ENCODE results near the gene F5. TPM values are rescaled to one million over a fixed set of nuclear protein-coding genes. Genes with fewer than 3 reads are reported as not detected.

The F5 gene
- total and polyA plus RNA-seq, 2 of the 13 experiments (the other 11 are each of a cell fraction or from before 2014, with no cell fraction given): 38.3 to 64.0 TPM

GRCh38 chr1:169563019-169563615 is 23.2 kb downstream of the F5 start:
- Histone ChIP-seq H3K9ac (ENCODE audit: insufficient read depth, low read depth, low read length) (no peak overlapping the region), H3K27ac (ENCODE audit: extremely low read length, insufficient read depth, low read length) (no peak overlapping the region), H3K36me3 (replicated peaks in 1 of 2; ENCODE audit: control insufficient read depth in 1 of 2, insufficient read depth in 2 of 2, low read length in 2 of 2) (peaks cover 17 to 61% of the 10 kb centered on the region in 2 experiments), H3K4me2 (ENCODE audit: low read depth, low read length) (no peak overlapping the region), H3K79me2 (ENCODE audit: insufficient read depth, low read length) (peaks cover 4% of the 10 kb centered on the region), H3K4me1 (ENCODE audit: insufficient read depth, low read length) (peaks cover 40% of the 10 kb centered on the region), H3K9me3 (ENCODE audit: low read length) (peaks cover 13% of the 10 kb centered on the region), H3K27me3 (ENCODE audit: control insufficient read depth in 1 of 2, insufficient read depth in 2 of 2, low read length in 2 of 2) (no peaks in the 10 kb centered on the region), H4K20me1 (ENCODE audit: insufficient read depth, low read length) (no peaks in the 10 kb centered on the region), H2AFZ (ENCODE audit: low read length) (no peak overlapping the region), H3K4me3 (replicated peaks in 1 of 3; ENCODE audit: insufficient read depth in 1 of 3, low read depth in 2 of 3, low read length in 3 of 3) (no peak overlapping the region)
- intact Hi-C loops (cut with micrococcal nuclease; ENCODE audit: unreplicated experiment) (no loop called here), in situ Hi-C loops (cut with HindIII; ENCODE audit: extremely low pct_ligation_motif_present, low pct_unique_long_range_greater_than_20kb) (no loop called here)
- POLR2A ChIA-PET: no interaction called here
- DNase-seq (ENCODE audit: low spot score): no peak
- CTCF ChIA-PET (ENCODE audit: low intra/inter-chr PET ratio, low total read pairs): no interaction called here
- 97% methylated on average over 1 of the region's 1 CpG for whole genome bisulfite sequencing (ENCODE audit: low lambda C conversion rate)
- no peak for ATAC-seq
- BruUV-seq (replicated peaks): no TSS peak
- FAIRE-seq: no peak
- no peak for TF ChIP-seq ZKSCAN1 (IDR thresholded peaks at IDR 0.05; ENCODE audit: low read length)
- TF ChIP-seq ZNF687 (CRISPR knock-in tag; IDR thresholded peaks at IDR 0.05): no peak
- no peak for TF ChIP-seq TFE3 (CRISPR knock-in tag; IDR thresholded peaks at IDR 0.05)
- TF ChIP-seq SMARCE1 (IDR thresholded peaks at IDR 0.05; ENCODE audit: borderline replicate concordance): no peak
- no peak for TF ChIP-seq ZNF343 (CRISPR knock-in tag; IDR thresholded peaks at IDR 0.05)
- no peak for TF ChIP-seq HOXA9 (CRISPR knock-in tag; IDR thresholded peaks at IDR 0.05; ENCODE audit: borderline replicate concordance)
- no peak for TF ChIP-seq HNRNPUL1 (IDR thresholded peaks at IDR 0.05; ENCODE audit: low read depth, low read length)
- TF ChIP-seq ZNF720 (CRISPR knock-in tag; IDR thresholded peaks at IDR 0.05): no peak
- no peak for TF ChIP-seq DBP (CRISPR knock-in tag; IDR thresholded peaks at IDR 0.05; ENCODE audit: not compliant biosample characterization)
- no peak for TF ChIP-seq TCF12 (IDR thresholded peaks at IDR 0.05)
- no peak for TF ChIP-seq TCF12 (CRISPR knock-in tag; IDR thresholded peaks at IDR 0.05)
- no peak for TF ChIP-seq PAXIP1 (CRISPR knock-in tag; conservative IDR thresholded peaks at IDR 0.05)
- TF ChIP-seq EZH2 (conservative IDR thresholded peaks at IDR 0.05; ENCODE audit: low read depth, low read length): no peak
- no peak for TF ChIP-seq ZNF138 (CRISPR knock-in tag; IDR thresholded peaks at IDR 0.05; ENCODE audit: low read depth)

All from HepG2 (cell line).